Stimulated activated CD8-positive, alpha-beta memory T cell treated with anti-CD3 and anti-CD28 coated beads, Interleukin-4, amount 100 ng/mL, for 4 hours (primary cell): ENCODE data around the gene DPH5.
"Not testable (repeated sequence)": the region's sequence is repeated elsewhere in the genome, so short reads cannot be mapped to it uniquely, and the experiment has no call there.

Experiments used
- DNase-seq, 2 donors: peaks; one replicate each; pipeline ENCODE4 v3.0.0-alpha.2; 2020; ENCODE audit warnings: low read depth in 2 of 2, low spot score in 1 of 2

The DPH5 gene

DNA sequence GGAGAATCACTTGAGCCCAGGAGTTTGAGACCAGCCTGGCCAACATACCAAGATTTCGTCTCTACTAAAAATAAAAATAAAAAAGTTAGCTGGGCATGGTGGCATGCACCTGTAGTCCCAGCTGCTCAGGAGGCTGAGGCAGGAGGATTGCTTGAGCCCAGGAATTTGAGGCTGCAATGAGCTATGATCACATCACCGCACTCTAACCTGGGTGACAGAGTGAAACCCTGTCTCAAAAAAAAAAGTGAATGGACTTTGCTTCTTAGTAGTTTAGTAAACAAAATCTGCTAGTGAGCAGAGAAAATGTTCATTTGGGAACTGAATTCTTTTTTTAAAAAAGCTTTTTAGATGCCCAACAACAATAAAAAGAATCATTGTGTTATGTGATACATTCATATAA is 6.5 kb upstream of the DPH5 start:
- DNase-seq: not testable (repeated sequence)

- DNase-seq: no peak
These were observed 5.3 kb upstream of the DPH5 start for GRCh38 chr1:101030881-101031280.

DNA sequence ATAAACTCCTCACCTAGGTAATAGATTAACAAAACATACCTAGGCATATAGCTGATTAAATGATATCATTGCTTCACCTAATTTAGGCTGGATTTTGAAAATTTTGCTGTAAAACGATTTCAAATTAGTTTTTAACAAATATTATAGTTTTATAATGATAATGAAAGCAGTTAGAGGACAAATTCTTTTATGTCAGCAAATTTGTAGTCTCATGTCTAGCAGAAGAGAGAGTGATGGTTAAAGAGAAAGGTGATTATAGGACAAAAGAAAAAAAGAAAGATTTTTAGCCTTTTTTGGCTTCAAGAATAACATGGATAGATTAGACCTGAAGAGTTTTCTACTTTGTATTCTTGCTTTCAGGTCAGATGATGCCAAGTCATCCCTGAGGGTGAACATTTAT is 3.6 kb upstream of the DPH5 start:
- DNase-seq: no peak

- no peak for DNase-seq
These were observed 2.9 kb upstream of the DPH5 start for GRCh38 chr1:101028466-101028865.

DNA sequence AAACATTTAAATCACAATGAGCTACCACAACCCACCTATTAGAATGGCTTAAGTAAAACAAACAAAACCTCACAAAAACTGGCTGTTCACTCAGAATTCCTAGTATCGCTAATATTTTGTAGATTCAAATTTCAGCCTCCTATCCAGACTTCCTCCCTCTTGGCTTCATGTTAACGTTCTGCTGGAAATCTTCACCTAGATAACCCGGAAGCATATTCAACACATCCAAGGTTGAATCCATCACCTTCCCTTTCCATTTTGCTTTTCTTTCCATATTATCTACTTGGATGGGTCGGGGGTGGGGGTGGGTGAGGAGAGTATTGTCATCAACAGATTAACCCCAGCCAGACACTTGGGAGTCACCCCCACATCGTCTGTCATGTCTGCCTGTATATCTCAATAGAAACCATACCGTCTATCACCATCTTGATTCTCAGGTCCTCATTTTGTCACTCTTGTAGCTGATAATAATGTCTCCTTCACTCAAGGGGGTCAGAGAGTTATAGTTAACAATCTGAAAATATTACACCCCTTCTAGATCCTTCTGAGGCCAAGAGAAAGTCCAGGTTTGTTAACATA is 1.7 kb upstream of the DPH5 start:
- DNase-seq: no peak

DNA sequence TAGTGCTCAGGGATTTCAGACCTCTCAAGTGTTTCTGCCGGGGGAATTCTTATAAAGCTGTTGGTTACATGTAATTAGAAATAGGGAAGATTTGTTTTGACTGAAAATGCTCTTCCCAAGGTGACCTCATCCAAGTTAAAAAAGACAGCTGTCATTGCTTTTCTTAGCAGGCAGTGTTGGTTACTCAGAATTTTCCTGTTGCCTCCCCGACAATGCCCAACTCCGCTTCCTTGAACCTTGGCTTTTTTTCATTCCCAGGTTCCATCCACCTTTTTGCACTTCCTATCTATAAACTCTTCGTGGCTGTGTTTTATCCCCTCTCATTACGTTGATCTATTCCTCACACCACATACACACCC is 825 bp upstream of the DPH5 start:
- DNase-seq: no peak

GRCh38 chr1:101025283-101025656 is 314 bp downstream of the DPH5 start:
- DNase-seq: no peak

DNA sequence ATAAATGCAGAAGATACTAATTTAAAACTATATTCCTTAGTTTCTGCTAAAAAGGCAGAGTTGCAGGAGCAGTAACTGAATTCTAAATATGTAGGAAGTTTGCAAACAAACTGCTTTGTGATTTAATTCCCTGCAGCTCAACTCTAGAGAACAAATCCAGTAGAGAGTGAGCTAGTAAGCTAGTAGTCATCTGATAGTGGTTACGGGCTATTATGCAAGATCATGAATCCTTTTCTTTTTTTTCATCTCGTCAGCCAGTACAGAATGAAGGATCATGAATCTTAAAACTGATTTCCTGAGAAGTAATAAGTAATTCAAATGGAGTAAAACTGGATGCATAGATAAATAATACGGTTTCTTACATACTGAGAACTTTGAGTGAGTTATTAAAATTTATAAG is 3.3 kb downstream of the DPH5 start:
- no peak for DNase-seq

- no peak for DNase-seq
These were observed 8.1 kb downstream of the DPH5 start for GRCh38 chr1:101017448-101017847.

DNA sequence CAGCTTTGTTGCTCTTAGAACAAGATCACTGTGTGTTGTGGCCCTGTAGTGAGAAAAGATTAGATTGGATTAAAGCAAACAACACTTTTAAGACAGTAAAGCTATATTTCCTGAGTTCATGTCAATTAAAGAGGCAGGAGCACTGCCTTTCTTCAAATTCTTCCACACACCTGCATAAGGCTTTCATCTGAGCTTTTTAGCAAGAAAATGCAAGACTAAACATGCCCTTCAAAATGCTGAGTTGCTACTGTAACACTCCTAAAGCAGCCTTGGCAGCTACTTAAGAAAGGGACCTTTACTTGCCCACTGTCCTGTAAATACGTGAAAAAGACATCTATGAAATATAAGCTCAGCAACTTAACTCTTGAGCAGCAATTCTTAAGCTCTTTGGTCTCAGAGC is 11.8 kb downstream of the DPH5 start:
- DNase-seq: no peak

DNA sequence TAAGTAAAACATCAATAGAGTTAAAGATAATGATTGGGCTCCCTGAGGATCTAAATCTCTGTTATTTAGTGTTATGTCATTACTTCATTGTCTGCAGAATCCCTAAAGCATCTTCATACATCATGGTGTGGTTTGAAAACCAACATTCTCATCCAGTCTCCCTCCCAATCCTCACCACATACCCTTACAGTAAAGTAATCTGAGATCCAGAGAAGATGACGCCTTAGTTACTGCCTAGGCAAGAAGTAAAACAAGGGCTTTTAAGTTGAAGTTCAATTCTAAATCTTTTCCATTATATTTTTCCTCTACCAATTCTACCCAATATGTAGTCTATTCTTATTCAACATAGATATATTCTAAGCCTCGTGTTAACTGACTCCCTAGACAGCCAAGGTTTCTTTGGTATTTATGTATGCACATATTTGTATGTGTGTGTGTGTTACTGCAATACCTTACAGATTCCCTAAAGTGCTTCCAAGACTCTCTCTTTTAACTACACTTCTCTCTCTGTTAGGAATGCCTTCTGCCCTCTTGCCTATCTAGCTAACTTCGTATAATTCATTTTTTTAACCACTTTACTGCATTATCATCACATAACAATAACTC is 17.3 kb downstream of the DPH5 start:
- no peak for DNase-seq

DNA sequence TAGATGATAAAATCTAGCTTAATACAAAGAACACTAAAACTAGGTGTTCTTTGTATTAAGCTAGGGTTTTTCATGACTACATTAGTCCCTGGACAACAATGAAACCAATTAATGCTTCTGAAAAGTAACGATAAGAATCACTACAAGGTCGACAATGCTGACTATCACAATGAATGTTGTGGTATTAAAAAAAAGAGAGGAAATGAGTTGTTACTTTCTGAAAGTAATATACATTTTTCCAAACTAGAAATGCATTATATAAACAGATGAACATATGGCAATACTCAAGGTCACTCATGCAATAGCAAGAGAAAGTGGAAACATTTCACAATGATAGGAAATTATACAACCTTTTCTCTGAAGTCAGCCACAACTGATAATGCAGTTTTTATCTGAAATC is 19.0 kb downstream of the DPH5 start:
- no peak for DNase-seq

DNA sequence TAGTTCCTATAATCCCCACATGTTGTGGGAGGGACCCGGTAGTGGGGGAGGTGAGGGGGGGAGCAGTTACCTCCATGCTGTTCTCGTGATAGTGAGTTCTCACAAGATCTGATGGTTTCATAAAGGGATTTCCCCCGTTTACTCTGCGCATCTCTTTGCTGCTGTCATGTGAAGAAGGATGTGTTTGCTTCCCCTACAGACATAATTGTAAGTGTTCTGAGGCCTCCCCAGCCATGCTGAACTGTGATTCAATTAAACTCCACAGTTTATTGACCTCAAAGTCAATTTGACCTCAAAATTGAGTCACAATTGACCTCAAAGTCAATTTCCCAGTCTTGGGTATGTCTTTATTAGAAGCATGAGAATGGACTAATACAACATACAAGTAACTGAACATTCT is 19.7 kb downstream of the DPH5 start:
- no peak for DNase-seq

DNA sequence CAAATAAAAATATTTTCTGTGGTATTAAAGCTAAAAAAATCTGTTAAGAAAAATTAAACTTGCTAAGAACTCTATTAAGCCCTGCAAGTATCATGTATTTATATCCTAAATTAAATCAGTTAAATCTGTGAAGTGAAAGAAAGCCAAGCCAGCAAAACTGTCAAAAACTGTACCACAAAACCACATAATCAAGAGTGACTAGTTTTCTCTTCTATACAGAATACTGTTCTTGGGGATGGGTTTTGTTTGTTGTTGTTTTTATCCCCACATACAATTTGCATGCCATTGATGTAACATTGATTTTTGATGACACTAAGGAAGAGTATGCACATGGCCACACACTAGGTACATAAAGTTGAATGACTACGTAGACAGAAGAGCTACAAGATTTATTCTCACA is 20.4 kb downstream of the DPH5 start:
- DNase-seq: no peak

DNA sequence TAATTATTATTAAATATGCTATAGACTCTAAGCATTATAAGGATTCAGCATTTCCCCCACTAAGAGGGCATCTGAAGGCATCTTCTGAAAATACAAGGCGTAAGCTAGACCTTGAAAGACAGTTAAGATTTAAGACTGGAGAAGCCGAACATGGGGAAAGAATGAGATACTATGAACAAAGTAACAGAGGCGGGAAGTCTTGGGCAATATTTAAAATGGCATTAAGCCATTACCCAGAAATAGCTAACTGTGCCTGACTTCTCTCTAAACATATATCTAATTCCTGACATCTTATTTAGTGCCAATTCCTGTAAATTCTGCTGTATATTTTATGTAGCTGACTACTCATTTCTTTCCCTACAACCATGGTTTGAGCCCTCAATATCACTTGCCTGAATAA is 20.9 kb downstream of the DPH5 start:
- DNase-seq: no peak

- no peak for DNase-seq
These were observed 21.5 kb downstream of the DPH5 start for GRCh38 chr1:101004061-101004460.

DNA sequence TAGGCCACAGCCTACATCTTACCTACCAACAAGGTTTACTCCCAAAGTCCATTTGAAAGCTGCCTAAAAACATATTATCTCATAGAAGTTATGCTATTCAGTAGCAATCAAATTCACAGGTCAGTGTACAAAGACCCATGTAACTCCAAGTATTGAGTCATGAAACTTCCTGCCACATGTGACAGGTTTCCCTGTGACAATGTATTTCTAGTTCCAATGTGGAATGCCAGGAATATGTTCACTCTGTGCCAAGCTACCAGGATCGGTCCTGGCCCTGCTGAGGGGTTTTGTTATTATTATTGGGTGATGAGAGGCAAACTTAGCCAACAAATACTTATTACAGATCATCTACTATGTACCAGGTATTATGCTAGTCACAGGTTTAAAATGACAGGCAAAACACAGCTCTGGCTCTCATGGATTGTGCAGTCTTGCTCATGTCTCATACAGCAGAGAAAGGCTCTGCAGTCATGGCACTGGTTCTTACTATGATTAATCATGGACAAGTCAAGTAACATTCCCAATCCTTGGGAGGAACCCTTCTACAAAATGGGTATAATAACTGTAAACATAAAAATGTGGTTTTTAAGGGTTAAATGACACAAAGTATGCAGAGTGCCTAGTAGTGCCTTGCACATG is 22.5 kb downstream of the DPH5 start:
- DNase-seq: no peak

DNA sequence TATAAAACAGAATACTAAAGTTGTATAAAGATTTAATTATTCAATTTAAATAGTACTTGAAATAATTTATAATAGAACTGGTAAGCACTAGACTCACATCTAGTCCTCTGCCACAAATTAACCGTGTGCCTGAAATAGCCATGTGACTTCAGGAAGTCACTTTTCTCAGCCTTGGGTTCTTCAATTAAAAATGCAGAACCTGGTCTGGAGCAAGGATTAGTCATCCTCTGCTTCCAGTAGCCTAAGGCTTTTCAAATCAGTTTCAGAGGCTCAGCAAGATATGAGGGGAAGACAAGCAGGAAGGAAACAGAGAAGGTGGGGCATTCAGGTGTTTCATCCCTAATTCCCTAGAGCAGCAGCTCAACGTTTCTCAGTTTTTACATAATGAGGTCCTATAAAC is 23.0 kb downstream of the DPH5 start:
- DNase-seq: no peak

DNA sequence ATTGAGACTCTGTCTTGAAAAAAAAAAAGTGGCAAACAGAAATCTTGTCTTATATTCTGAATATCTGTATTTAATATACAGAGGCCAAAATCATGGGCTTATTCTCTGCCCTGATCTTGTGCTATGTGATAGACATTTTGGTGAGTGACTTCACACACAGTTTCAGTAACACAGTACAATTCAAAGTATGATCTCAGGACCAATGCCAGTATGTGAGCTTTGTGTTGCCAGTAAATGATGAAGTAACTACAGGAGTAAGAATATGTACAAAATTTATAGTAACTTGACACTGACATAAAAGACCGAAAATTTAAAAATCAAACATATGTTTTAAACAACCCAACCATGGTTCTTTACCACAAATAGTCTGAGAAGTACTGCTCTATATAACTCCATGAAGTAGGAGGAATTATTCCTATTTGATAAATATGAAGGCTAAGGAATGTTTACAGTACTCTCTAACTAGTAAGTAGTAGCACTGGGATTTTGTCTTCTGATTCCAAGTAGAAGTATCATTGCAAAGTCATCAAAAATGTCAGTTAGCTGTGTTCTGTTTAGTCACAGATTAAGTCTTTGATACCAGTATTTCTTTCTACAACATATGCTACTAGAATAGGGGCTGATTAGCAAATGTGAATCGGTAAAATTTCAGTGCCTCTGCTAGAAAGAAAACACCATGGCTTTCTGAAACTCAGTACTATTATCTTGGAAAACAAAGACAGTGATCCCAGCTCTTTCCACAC is 25.3 kb downstream of the DPH5 start:
- DNase-seq: no peak

- no peak for DNase-seq
These were observed 27.2 kb downstream of the DPH5 start for GRCh38 chr1:100998426-100998825.

- no peak for DNase-seq
These were observed 30.2 kb downstream of the DPH5 start for GRCh38 chr1:100995198-100995988.
